ENCODE measurements around the gene KIRREL2.
A peak's percentile ranks its signal among the peaks of the same experiment; 100 is the strongest.

DNA sequence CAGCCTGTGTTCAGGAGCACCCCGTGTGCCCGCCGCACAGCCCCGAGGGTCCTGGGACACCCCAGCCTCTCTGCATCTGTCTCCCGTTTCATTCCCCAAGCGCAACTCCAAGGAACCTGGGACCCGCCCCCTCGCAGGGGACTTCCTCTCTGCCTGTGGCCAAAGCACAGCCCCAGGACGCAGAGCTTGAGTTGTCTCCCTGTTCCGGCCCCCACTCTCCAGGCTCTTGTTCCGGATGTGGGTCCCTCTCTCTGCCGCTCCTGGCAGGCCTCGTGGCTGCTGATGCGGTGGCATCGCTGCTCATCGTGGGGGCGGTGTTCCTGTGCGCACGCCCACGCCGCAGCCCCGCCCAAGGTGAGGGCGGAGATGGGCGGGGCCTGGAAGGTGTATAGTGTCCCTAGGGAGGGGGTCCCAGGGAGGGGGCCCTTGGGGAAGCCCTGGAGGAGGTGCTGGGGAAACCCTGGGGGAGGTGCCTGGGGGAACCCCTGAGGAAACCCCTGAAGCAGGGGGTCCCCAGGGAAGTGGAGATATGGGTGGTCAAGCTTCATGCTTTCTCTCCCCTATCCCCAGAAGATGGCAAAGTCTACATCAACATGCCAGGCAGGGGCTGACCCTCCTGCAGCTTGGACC, 47.0 kb downstream of the KIRREL2 start:
- TF ChIP-seq, protein P1, sequence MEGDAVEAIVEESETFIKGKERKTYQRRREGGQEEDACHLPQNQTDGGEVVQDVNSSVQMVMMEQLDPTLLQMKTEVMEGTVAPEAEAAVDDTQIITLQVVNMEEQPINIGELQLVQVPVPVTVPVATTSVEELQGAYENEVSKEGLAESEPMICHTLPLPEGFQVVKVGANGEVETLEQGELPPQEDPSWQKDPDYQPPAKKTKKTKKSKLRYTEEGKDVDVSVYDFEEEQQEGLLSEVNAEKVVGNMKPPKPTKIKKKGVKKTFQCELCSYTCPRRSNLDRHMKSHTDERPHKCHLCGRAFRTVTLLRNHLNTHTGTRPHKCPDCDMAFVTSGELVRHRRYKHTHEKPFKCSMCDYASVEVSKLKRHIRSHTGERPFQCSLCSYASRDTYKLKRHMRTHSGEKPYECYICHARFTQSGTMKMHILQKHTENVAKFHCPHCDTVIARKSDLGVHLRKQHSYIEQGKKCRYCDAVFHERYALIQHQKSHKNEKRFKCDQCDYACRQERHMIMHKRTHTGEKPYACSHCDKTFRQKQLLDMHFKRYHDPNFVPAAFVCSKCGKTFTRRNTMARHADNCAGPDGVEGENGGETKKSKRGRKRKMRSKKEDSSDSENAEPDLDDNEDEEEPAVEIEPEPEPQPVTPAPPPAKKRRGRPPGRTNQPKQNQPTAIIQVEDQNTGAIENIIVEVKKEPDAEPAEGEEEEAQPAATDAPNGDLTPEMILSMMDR (IDR thresholded peaks at IDR 0.05): no peak
- TF ChIP-seq POLR2AphosphoS5 (IDR thresholded peaks at IDR 0.05): peak in 2 of 3 donors; percentile 54 to 57
- TF ChIP-seq POLR2A (IDR thresholded peaks at IDR 0.05): peak; percentile 57

Data from transverse colon (tissue), 4 donors.